Measurements from ENCODE around the gene FYB1.

- TF ChIP-seq CTCF (IDR thresholded peaks at IDR 0.05) (no peak), POLR2A (IDR thresholded peaks at IDR 0.05) (no peak), POLR2AphosphoS5 (IDR thresholded peaks at IDR 0.05) (no peak)
Measured at GRCh38 chr5:39178861-39179260, 40.5 kb downstream of the FYB1 start.
